B cell (primary cell): ENCODE results near the gene ECHDC1. TPM values are rescaled to one million over a fixed set of nuclear protein-coding genes. Genes with fewer than 3 reads are reported as not detected.
A peak's percentile ranks its signal among the peaks of the same experiment; 100 is the strongest.

ENCODE experiments used
- ATAC-seq: fragments of 200-7000 bp; cut with Tn5 transposase; one replicate; pipeline ENCODE4 v1.10.0; 2021; ENCODE audit warnings: low read depth, mild to moderate bottlenecking, moderate number of reproducible peaks, moderate library complexity
- CTCF ChIA-PET: fragments of 350-600 bp; sonication (Branson Sonifier 250); formaldehyde crosslinking; loops from one replicate; lab custom pipeline; 2021; ENCODE audit warnings: antibody characterized with exemption, inconsistent platforms; lab: Charles Lee
- POLR2A ChIA-PET: fragments of 350-600 bp; sonication (Branson Sonifier 250); formaldehyde crosslinking; loops from one replicate; lab custom pipeline; 2021; ENCODE audit warnings: antibody characterized with exemption; lab: Charles Lee
- DNase-seq: peaks from one replicate; pipeline ENCODE4 v3.0.0; 2013
- H2AFZ ChIP-seq: 2 replicates; pipeline ENCODE4 v1.6.1; 2012; ENCODE audit warnings: mild to moderate bottlenecking, low read depth, low read length; ENCODE audit not compliant: insufficient read depth, poor library complexity, severe bottlenecking
- H3K27ac ChIP-seq, 2 donors: 1 replicate in 1 of 2; 2 replicates in 1 of 2; pipeline ENCODE4 v1.5.1; 2012 to 2013; ENCODE audit warnings: low read length in 2 of 2, mild to moderate bottlenecking in 2 of 2, moderate library complexity in 1 of 2
- H3K27me3 ChIP-seq, 4 experiments: fragments of 200-600 bp in 1 of 4; sonication (generic) in 1 of 4; replicated peaks in 1 of 4; 1 replicate in 2 of 4; 2 replicates in 2 of 4; pipeline versions ENCODE4 v1.6.1 to v1.7.0; 2013 to 2016; ENCODE audit warnings: low read length in 3 of 4, mild to moderate bottlenecking in 2 of 4, mixed read lengths in 1 of 4, moderate library complexity in 1 of 4; ENCODE audit not compliant: insufficient read depth in 4 of 4, control insufficient read depth in 3 of 4; ENCODE audit errors: control extremely low read depth in 1 of 4
- H3K36me3 ChIP-seq, 2 experiments: replicated peaks in 1 of 2; 1 replicate in 1 of 2; 2 replicates in 1 of 2; pipeline versions ENCODE4 v1.6.1 to v1.7.1; 2013; ENCODE audit warnings: low read length in 1 of 2; ENCODE audit not compliant: insufficient read depth in 2 of 2, control insufficient read depth in 1 of 2; ENCODE audit errors: control extremely low read depth in 1 of 2, extremely low read depth in 1 of 2
- H3K4me1 ChIP-seq, 2 donors: fragments of 200-600 bp in 1 of 2; sonication (generic) in 1 of 2; 1 replicate in 1 of 2; 2 replicates in 1 of 2; pipeline versions ENCODE4 v1.5.1 to v1.6.1; 2013 to 2017; ENCODE audit warnings: low read length in 2 of 2; ENCODE audit not compliant: control insufficient read depth in 2 of 2, insufficient read depth in 2 of 2
- H3K4me2 ChIP-seq: replicated peaks from 2 replicates; pipeline ENCODE3; 2012; ENCODE audit warnings: mild to moderate bottlenecking, low read depth, low read length; ENCODE audit not compliant: poor library complexity, severe bottlenecking
- H3K4me3 ChIP-seq, 5 experiments: fragments of 200-600 bp in 1 of 5; sonication (generic) in 1 of 5; 1 replicate in 3 of 5; 2 replicates in 2 of 5; pipeline versions ENCODE4 v1.5.1 to v1.7.0; 2011 to 2016; ENCODE audit warnings: low read length in 4 of 5, mild to moderate bottlenecking in 4 of 5, low read depth in 2 of 5, control low read depth in 1 of 5, moderate library complexity in 1 of 5; ENCODE audit not compliant: insufficient read depth in 1 of 5; ENCODE audit errors: control extremely low read depth in 1 of 5, extremely low read depth in 1 of 5
- H3K79me2 ChIP-seq: fragments of 200-600 bp; sonication (generic); one replicate; pipeline ENCODE4 v1.6.0; 2016; ENCODE audit warnings: low read length; ENCODE audit not compliant: control insufficient read depth, insufficient read depth
- H3K9ac ChIP-seq: fragments of 200-600 bp; sonication (generic); 2 replicates; pipeline ENCODE4 v1.6.1; 2017; ENCODE audit warnings: mild to moderate bottlenecking, low read length, moderate library complexity
- H3K9me3 ChIP-seq, 3 donors: one replicate each; pipeline versions ENCODE4 v1.6.1 to v1.7.1; 2013; ENCODE audit warnings: low read length in 2 of 3; ENCODE audit not compliant: control insufficient read depth in 2 of 3, insufficient read depth in 1 of 3; ENCODE audit errors: control extremely low read depth in 1 of 3
- H4K20me1 ChIP-seq: 2 replicates; pipeline ENCODE4 v1.6.0; 2012; ENCODE audit warnings: mild to moderate bottlenecking, low read length; ENCODE audit not compliant: insufficient read depth, control insufficient read depth, poor library complexity, severe bottlenecking
- H3K27ac Mint-ChIP-seq: one replicate; pipeline ENCODE4 v1.8.0; 2021; ENCODE audit warnings: mixed read lengths
- H3K27me3 Mint-ChIP-seq: one replicate; pipeline ENCODE4 v1.8.0; 2021; ENCODE audit warnings: mixed read lengths
- H3K4me1 Mint-ChIP-seq: one replicate; pipeline ENCODE4 v1.8.0; 2021; ENCODE audit warnings: mixed read lengths
- H3K4me3 Mint-ChIP-seq: one replicate; pipeline ENCODE4 v1.8.0; 2021; ENCODE audit warnings: mixed read lengths
- H3K9me3 Mint-ChIP-seq: one replicate; pipeline ENCODE4 v1.8.0; 2022; ENCODE audit warnings: mixed read lengths; ENCODE audit not compliant: insufficient read depth
- EZH2 ChIP-seq: IDR thresholded peaks from 2 replicates; pipeline ENCODE4 v1.6.1; 2012; ENCODE audit warnings: borderline replicate concordance, low read depth, mild to moderate bottlenecking, moderate library complexity, low read length; ENCODE audit not compliant: insufficient read depth, poor library complexity, severe bottlenecking
- WGBS: methylation state at CpG from one replicate; pipeline ENCODE4 v1.1.5; 2013; ENCODE audit warnings: missing lambda C conversion rate; ENCODE audit not compliant: insufficient coverage; 5-methylcytosine and 5-hydroxymethylcytosine counted together
- intact Hi-C: fragments of 100-400 bp; cut with micrococcal nuclease; formaldehyde crosslinking; loops from one replicate; pipeline ENCODE4 v1.10.0; 2022
- polyA plus RNA-seq: library from polyadenylated mRNA; depleted of rRNA; stranded (reverse); fragments of >200 nt; gene quantifications from 2 replicates; pipeline ENCODE4 v1.2.3, GENCODE V29; 2012
- total RNA-seq, 2 donors: library from RNA; stranded (reverse); fragments of 120-200 nt in 1 of 2; gene quantifications; 1 replicate in 1 of 2; 2 replicates in 1 of 2; pipeline versions ENCODE4 v1.2.3 to v1.2.4, GENCODE V29; 2013 to 2022
- TF ChIP-seq, protein P1 (sequence below): fragments of 200-600 bp; IDR thresholded peaks from one replicate; pipeline ENCODE4 v1.8.0; 2022; ENCODE audit warnings: antibody characterized with exemption, mild to moderate bottlenecking

ECHDC1 gene
- total and polyA plus RNA-seq, 2 donors (not counting 1 experiment from before 2014, with no cell fraction given), result 26.9 to 60.0 TPM

- Histone ChIP-seq H3K79me2 (peaks cover 83% of the 10 kb centered on the region), H3K4me1 (peaks cover 37 to 47% of the 10 kb centered on the region in 2 donors), H4K20me1 (peaks cover 36% of the 10 kb centered on the region), H2AFZ (peak overlapping the region; percentile 95), H3K4me3 (peak overlapping the region in 3 of 5 experiments; percentile 77 to 97 (median 95)), H3K9ac (peak overlapping the region; percentile 82), H3K9me3 (no peaks in the 10 kb centered on the region), H3K4me2 (peak overlapping the region; percentile 79), H3K27me3 (no peaks in the 10 kb centered on the region), H3K27ac (peak overlapping the region; percentile 2 to 77), H3K36me3 (no peaks in the 10 kb centered on the region)
- POLR2A ChIA-PET, result interaction anchor here (0.7 kb wide), 1 partner anchor 25 kb away, joined by 5 read pairs; no protein-coding TSS in a partner anchor
- TF ChIP-seq EZH2, result no peak
- TF ChIP-seq, protein P1, sequence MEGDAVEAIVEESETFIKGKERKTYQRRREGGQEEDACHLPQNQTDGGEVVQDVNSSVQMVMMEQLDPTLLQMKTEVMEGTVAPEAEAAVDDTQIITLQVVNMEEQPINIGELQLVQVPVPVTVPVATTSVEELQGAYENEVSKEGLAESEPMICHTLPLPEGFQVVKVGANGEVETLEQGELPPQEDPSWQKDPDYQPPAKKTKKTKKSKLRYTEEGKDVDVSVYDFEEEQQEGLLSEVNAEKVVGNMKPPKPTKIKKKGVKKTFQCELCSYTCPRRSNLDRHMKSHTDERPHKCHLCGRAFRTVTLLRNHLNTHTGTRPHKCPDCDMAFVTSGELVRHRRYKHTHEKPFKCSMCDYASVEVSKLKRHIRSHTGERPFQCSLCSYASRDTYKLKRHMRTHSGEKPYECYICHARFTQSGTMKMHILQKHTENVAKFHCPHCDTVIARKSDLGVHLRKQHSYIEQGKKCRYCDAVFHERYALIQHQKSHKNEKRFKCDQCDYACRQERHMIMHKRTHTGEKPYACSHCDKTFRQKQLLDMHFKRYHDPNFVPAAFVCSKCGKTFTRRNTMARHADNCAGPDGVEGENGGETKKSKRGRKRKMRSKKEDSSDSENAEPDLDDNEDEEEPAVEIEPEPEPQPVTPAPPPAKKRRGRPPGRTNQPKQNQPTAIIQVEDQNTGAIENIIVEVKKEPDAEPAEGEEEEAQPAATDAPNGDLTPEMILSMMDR, result no peak
- no peaks in the 10 kb centered on the region for H3K9me3 Mint-ChIP-seq
- no peak overlapping the region for H3K27ac Mint-ChIP-seq
- H3K4me1 Mint-ChIP-seq, result peaks cover 35% of the 10 kb centered on the region
- DNase-seq, result peak; percentile 69
- no peak overlapping the region for H3K4me3 Mint-ChIP-seq
- WGBS, result 14% methylated on average over 2 of the region's 9 CpGs
- ATAC-seq, result peak; percentile 59
- intact Hi-C loops, result loop anchor here (2.0 to 10.0 kb wide), 4 partner anchors 39 to 1547 kb away; partner anchors contain the start of genes MTCL3 and NCOA7
- CTCF ChIA-PET, result interaction anchor here (1.3 to 1.6 kb wide), 2 partner anchors 38 to 75 kb away, joined by 3 to 4 read pairs; partner anchors contain the start of gene RNF146
- H3K27me3 Mint-ChIP-seq, result no peaks in the 10 kb centered on the region
Measured at GRCh38 chr6:127341471-127342202, 1.8 kb downstream of the ECHDC1 start.

- Histone ChIP-seq H3K27me3 (no peaks in the 10 kb centered on the region), H3K4me3 (no peak overlapping the region), H3K4me2 (peak overlapping the region; percentile 32), H3K79me2 (peaks cover 88% of the 10 kb centered on the region), H3K27ac (peak overlapping the region in 1 of 2 donors; percentile 77), H3K36me3 (no peaks in the 10 kb centered on the region), H3K4me1 (peaks cover 37 to 47% of the 10 kb centered on the region in 2 donors), H3K9ac (no peak overlapping the region), H2AFZ (no peak overlapping the region), H3K9me3 (no peaks in the 10 kb centered on the region), H4K20me1 (peaks cover 41% of the 10 kb centered on the region)
- Mint-ChIP-seq H3K4me1 (peaks cover 39% of the 10 kb centered on the region), H3K27ac (no peak overlapping the region), H3K4me3 (no peak overlapping the region), H3K27me3 (no peaks in the 10 kb centered on the region), H3K9me3 (no peaks in the 10 kb centered on the region)
- ChIA-PET CTCF (interaction anchor here (1.0 to 1.4 kb wide), 2 partner anchors 35 to 37 kb away, joined by 3 to 7 read pairs; no protein-coding TSS in a partner anchor), POLR2A (no interaction called here)
- ATAC-seq, result no peak
- TF ChIP-seq, protein P1, result no peak
- no peak for TF ChIP-seq EZH2
- intact Hi-C loops, result loop anchor here (2.0 to 10.0 kb wide), 3 partner anchors 81 to 1545 kb away; partner anchors contain the start of genes MTCL3 and NCOA7
- DNase-seq, result no peak
Measured at GRCh38 chr6:127340171-127340570, 3.2 kb downstream of the ECHDC1 start.
